Right renal cortex interstitium (tissue), 3 donors: ENCODE measurements around the gene EMP2. TPM values are rescaled to one million over a fixed set of nuclear protein-coding genes. Genes with fewer than 3 reads are reported as not detected.
"Not testable (repeated sequence)": the region's sequence is repeated elsewhere in the genome, so short reads cannot be mapped to it uniquely, and the experiment has no call there.

ENCODE experiments used
- DNase-seq, 3 donors: peaks; one replicate each; pipeline ENCODE4 v3.0.0-alpha.2; 2013; ENCODE audit warnings: low read depth in 3 of 3, low spot score in 2 of 3
- polyA plus RNA-seq, 3 donors: library from polyadenylated mRNA; unstranded; fragments of 120-200 nt; gene quantifications; one replicate each; pipeline ENCODE4 v1.2.1, GENCODE V29; 2013; ENCODE audit not compliant: insufficient read length in 3 of 3

EMP2 gene
- polyA plus RNA-seq, 3 donors: 18.5 to 26.0 (median 24.2) TPM

GRCh38 chr16:10578474-10579316, 1.7 kb downstream of the EMP2 start:
- no peak for DNase-seq

- DNase-seq: no peak
These were observed 2.8 kb downstream of the EMP2 start for GRCh38 chr16:10577305-10578202.

- DNase-seq: no peak
These were observed 3.8 kb downstream of the EMP2 start for GRCh38 chr16:10576390-10577304.

GRCh38 chr16:10575506-10576130, 4.8 kb downstream of the EMP2 start:
- DNase-seq: no peak

- no peak for DNase-seq
These were observed 7.8 kb downstream of the EMP2 start for GRCh38 chr16:10572611-10573010.

GRCh38 chr16:10571354-10571753, 9.0 kb downstream of the EMP2 start:
- no peak for DNase-seq

- no peak for DNase-seq
These were observed 10.8 kb downstream of the EMP2 start for GRCh38 chr16:10569621-10570020.

GRCh38 chr16:10566613-10567012, 13.8 kb downstream of the EMP2 start:
- no peak for DNase-seq

GRCh38 chr16:10565167-10565566, 15.2 kb downstream of the EMP2 start:
- no peak for DNase-seq

- no peak for DNase-seq
These were observed 15.8 kb downstream of the EMP2 start for GRCh38 chr16:10564591-10564990.

GRCh38 chr16:10562361-10562899, 18.0 kb downstream of the EMP2 start:
- no peak for DNase-seq

GRCh38 chr16:10561425-10561824, 19.0 kb downstream of the EMP2 start:
- no peak for DNase-seq

GRCh38 chr16:10561001-10561400, 19.4 kb downstream of the EMP2 start:
- DNase-seq: no peak

GRCh38 chr16:10559792-10560191, 20.6 kb downstream of the EMP2 start:
- not testable (repeated sequence) for DNase-seq

GRCh38 chr16:10558746-10559641, 21.4 kb downstream of the EMP2 start:
- DNase-seq: no peak

GRCh38 chr16:10558305-10558704, 22.1 kb downstream of the EMP2 start:
- DNase-seq: no peak

GRCh38 chr16:10557750-10558149, 22.6 kb downstream of the EMP2 start:
- no peak for DNase-seq

GRCh38 chr16:10556236-10556635, 24.2 kb downstream of the EMP2 start:
- DNase-seq: no peak

- no peak for DNase-seq
These were observed 25.8 kb downstream of the EMP2 start for GRCh38 chr16:10554569-10554968.
